Peyer's patch (tissue), 4 donors: ENCODE results near the gene SLC12A9. TPM values are rescaled to one million over a fixed set of nuclear protein-coding genes. Genes with fewer than 3 reads are reported as not detected.

ENCODE experiments used
- DNase-seq, 3 donors: peaks; one replicate each; pipeline ENCODE4 v3.0.0-alpha.2; 2017 to 2019
- H3K27ac ChIP-seq, 4 donors: fragments of 200-600 bp; sonication (generic); one replicate each; pipeline ENCODE4 v1.5.1; 2016 to 2019
- H3K27me3 ChIP-seq, 2 donors: fragments of 200-600 bp; sonication (generic); one replicate each; pipeline ENCODE4 v1.5.1; 2019
- H3K36me3 ChIP-seq, 3 donors: fragments of 200-600 bp; sonication (generic); one replicate each; pipeline ENCODE4 v1.5.1; 2016 to 2019
- H3K4me1 ChIP-seq, 4 donors: fragments of 200-600 bp; sonication (generic); one replicate each; pipeline ENCODE4 v1.5.1; 2016 to 2019
- H3K4me3 ChIP-seq, 4 donors: fragments of 200-600 bp; sonication (generic); 1 replicate in 3 of 4; 2 replicates in 1 of 4; pipeline ENCODE4 v1.5.1; 2016 to 2019; ENCODE audit warnings: mild to moderate bottlenecking in 1 of 4
- H3K9me3 ChIP-seq, 4 donors: fragments of 200-600 bp; sonication (generic); one replicate each; pipeline ENCODE4 v1.5.1; 2016 to 2019; ENCODE audit warnings: mild to moderate bottlenecking in 1 of 4
- POLR2A ChIP-seq, 2 donors: fragments of 450-650 bp; IDR thresholded peaks; one replicate each; pipeline ENCODE4 v1.5.1; 2017; ENCODE audit warnings: antibody characterized with exemption in 2 of 2, mild to moderate bottlenecking in 2 of 2, moderate library complexity in 2 of 2
- total RNA-seq, 4 donors: library from RNA; depleted of rRNA; stranded (reverse); fragments of >200 nt; gene quantifications; one replicate each; pipeline ENCODE4 v1.1.0, GENCODE V29; 2016
- TF ChIP-seq, protein P1 (sequence below), 6 experiments: fragments of 450-650 bp in 4 of 6; fragments of 200-600 bp in 2 of 6; sonication (generic) in 1 of 6; IDR thresholded peaks; one replicate each; pipeline ENCODE4 v1.5.1; 2017 to 2019; ENCODE audit warnings: antibody characterized with exemption in 6 of 6, mild to moderate bottlenecking in 3 of 6, moderate library complexity in 1 of 6

Gene SLC12A9
- total RNA-seq, 4 donors from 2014 or later = 24.8 to 51.1 (median 28.2) TPM

DNA sequence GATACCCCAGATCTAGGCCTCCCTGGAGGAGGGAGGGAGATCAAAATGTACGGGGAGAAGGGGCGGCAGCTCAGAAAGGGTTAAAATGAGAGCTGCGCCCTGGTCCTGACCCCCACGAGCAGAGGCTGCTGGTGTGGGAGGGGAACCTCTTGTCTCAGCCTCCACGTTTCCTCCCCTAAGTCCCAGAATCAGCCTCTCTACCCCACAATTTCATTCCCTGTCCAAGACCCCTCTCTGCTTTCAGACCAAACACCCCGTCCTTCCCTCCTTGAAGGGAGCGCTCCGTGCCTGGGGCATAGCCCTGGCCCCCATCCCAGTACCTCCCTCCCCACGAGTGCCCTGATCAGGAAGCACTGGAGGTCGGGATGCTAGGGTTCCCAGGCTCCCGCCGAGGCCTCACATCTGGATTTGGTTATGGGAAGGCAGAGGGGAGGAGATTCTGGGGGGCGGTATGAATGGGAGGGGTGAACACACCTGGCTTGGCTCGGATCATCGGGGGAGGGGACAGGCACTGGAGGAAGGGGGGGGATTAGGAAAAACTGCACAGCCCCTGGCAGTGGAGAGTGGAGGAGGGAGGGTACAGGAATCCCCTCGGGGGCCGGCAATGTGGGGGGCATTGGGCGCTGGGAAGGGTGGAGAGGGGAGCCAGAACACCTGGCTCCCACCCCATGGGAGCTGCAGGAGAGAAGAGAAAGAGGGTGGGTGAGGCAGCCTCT, 27.9 kb upstream of the SLC12A9 start:
- peaks cover 0 to 4% (median 0%) of the 10 kb centered on the region in 4 donors for H3K9me3 ChIP-seq

DNA sequence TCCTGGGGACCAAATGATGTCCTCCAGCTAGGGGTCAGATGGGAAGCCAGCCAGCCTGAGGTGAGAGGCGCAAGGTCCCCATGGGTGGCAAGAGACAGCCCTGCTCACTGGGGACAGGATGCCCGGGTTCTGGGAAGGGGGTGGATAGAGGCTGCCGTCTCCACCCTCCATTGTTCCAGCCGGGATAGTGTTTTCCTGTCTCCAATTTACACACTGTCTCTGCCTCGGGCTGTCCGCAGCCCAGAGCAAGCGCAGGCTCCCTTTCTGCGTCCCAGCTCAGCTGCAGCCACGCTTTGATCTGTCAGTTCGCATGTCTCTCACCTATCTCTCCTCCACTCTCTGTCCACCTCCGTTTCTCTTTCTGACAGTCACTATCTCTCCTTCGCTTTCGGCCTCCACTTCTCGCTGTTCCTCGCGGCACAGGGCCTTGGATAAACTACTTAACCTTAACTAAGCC, 27.3 kb upstream of the SLC12A9 start:
- Histone ChIP-seq H3K36me3 (peaks cover 0 to 29% (median 0%) of the 10 kb centered on the region in 3 donors), H3K4me1 (peaks cover 0 to 43% (median 7%) of the 10 kb centered on the region in 4 donors), H3K9me3 (peaks cover 0 to 4% (median 0%) of the 10 kb centered on the region in 4 donors), H3K27ac (peak overlapping the region in 2 of 4 donors; percentile 80 to 87), H3K27me3 (no peaks in the 10 kb centered on the region), H3K4me3 (peak overlapping the region in 2 of 4 donors; percentile 76 to 89)
- DNase-seq = no peak
- no peak for TF ChIP-seq POLR2A (IDR thresholded peaks at IDR 0.05)
- TF ChIP-seq, protein P1, sequence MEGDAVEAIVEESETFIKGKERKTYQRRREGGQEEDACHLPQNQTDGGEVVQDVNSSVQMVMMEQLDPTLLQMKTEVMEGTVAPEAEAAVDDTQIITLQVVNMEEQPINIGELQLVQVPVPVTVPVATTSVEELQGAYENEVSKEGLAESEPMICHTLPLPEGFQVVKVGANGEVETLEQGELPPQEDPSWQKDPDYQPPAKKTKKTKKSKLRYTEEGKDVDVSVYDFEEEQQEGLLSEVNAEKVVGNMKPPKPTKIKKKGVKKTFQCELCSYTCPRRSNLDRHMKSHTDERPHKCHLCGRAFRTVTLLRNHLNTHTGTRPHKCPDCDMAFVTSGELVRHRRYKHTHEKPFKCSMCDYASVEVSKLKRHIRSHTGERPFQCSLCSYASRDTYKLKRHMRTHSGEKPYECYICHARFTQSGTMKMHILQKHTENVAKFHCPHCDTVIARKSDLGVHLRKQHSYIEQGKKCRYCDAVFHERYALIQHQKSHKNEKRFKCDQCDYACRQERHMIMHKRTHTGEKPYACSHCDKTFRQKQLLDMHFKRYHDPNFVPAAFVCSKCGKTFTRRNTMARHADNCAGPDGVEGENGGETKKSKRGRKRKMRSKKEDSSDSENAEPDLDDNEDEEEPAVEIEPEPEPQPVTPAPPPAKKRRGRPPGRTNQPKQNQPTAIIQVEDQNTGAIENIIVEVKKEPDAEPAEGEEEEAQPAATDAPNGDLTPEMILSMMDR (IDR thresholded peaks at IDR 0.05) = no peak

More for the DNA sequence above, 27.9 kb upstream of the SLC12A9 start:
- DNase-seq = no peak
- Histone ChIP-seq H3K27me3 (no peaks in the 10 kb centered on the region), H3K4me3 (peak overlapping the region in 2 of 4 donors; percentile 76 to 89), H3K36me3 (peaks cover 0 to 35% (median 0%) of the 10 kb centered on the region in 3 donors), H3K4me1 (peaks cover 0 to 43% (median 7%) of the 10 kb centered on the region in 4 donors), H3K27ac (peak overlapping the region in 1 of 4 donors; percentile 80)
- TF ChIP-seq, protein P1 (IDR thresholded peaks at IDR 0.05) = no peak
- no peak for TF ChIP-seq POLR2A (IDR thresholded peaks at IDR 0.05)

DNA sequence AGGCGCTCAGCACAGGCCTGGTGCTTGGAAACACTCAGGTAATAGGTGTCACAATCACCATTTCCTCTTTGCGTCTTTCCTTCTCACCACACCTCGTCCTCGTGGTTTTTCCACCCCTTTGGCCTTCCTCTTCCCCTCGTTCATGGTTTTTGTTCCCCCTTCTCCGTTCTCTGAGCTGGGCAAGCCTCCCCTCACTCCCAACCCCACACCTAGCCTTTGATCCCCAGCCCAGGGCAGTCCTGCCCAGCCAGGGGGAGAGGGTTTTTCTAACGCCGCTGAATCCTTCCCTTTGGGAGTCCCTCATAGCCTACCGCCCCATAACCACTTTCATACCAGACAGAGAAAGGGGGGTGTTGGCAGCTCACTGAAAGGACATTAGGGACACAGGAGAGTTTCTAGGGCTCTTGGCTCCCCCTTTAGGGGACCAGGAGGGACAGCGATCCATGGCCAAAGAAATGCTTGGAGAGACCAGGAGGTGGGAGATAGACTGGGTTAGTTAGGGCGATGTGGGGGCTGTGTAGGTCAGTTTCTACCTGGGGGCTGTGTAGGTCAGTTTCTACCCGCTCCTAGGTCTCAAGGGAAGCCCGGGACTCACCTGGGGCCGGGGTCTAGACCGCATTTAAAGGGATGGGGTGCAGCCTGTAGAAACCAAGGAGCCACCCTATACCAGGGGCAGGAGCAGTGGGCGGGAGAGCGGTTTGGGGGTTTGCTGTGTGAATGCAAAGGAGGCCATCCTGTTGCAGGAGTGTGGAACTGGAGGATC, 26.6 kb upstream of the SLC12A9 start:
- peak overlapping the region; percentile 33 to 89 (median 64) for H3K4me3 ChIP-seq
- peaks cover 0 to 25% (median 0%) of the 10 kb centered on the region in 3 donors for H3K36me3 ChIP-seq
- no peak for DNase-seq
- peaks cover 0 to 4% (median 0%) of the 10 kb centered on the region in 4 donors for H3K9me3 ChIP-seq
- H3K27me3 ChIP-seq = no peaks in the 10 kb centered on the region
- peaks cover 0 to 43% (median 7%) of the 10 kb centered on the region in 4 donors for H3K4me1 ChIP-seq
- TF ChIP-seq, protein P1 (IDR thresholded peaks at IDR 0.05) = peak in 1 of 6 experiments; percentile 7
- TF ChIP-seq POLR2A (IDR thresholded peaks at IDR 0.05) = no peak
- peak overlapping the region in 2 of 4 donors; percentile 80 to 87 for H3K27ac ChIP-seq

DNA sequence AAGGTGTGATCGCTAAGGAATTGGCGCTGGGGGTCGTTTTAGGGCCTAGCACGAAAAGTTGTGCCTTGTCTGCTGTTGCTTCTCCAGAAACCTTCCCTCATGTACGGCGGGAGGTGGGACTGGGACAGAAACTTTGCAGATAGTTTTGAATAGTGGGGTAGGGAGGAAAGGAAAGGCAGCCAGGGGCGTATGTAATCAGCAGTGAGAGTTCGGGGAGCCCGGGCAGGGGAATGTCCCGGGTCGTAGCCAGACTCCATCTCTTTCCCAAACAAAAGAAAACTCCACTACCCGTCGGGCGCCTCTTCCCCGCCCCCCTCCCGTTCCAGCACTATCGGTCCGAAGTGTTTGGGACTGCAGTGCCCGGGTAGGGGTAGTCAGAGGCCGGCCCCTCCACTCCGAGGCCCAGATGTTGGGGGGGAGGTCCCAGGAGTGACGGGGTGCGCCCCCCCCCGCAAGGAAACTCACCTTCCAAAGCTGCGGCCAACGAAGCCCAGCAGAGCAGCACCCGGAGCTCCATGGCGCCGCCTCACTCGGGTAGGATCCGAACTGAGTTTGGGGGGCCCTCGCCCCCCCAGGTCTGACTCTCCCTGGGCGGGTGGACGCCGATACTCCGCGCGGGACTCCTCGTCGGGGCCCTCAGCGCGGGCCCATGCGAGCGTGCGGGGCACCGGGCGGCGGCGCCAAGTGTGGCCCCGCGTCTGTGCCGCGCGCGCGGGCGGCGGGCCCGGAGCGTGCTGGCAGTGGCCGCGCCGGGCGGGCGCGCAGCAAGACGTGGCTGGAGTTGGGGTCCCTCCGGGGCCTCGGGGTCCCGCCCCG, 25.8 kb upstream of the SLC12A9 start:
- DNase-seq = no peak
- H3K27ac ChIP-seq = peak overlapping the region; percentile 51 to 87 (median 72)
- H3K27me3 ChIP-seq = no peaks in the 10 kb centered on the region
- TF ChIP-seq, protein P1 (IDR thresholded peaks at IDR 0.05) = no peak
- no peak for TF ChIP-seq POLR2A (IDR thresholded peaks at IDR 0.05)
- H3K4me1 ChIP-seq = peaks cover 0 to 43% (median 7%) of the 10 kb centered on the region in 4 donors
- H3K4me3 ChIP-seq = peak overlapping the region; percentile 33 to 89 (median 64)
- H3K9me3 ChIP-seq = peaks cover 0 to 4% (median 0%) of the 10 kb centered on the region in 4 donors
- peaks cover 0 to 19% (median 0%) of the 10 kb centered on the region in 3 donors for H3K36me3 ChIP-seq
